Measurements from ENCODE around the gene ZDHHC11.
"Not testable (repeated sequence)": the region's sequence is repeated elsewhere in the genome, so short reads cannot be mapped to it uniquely, and the experiment has no call there.

Gene ZDHHC11

GRCh38 chr5:854217-854616 is 3.4 kb upstream of the ZDHHC11 start:
- no peaks in the 10 kb centered on the region for H3K36me3 ChIP-seq (replicated peaks; ENCODE audit: low read depth, low read length)
- no peak overlapping the region for H3K4me3 ChIP-seq (ENCODE audit: low read length)
- no peaks in the 10 kb centered on the region for H3K9me3 ChIP-seq (ENCODE audit: insufficient read depth, low read length)
- no peak overlapping the region for H2AFZ ChIP-seq (ENCODE audit: low read depth, low read length)
- H3K4me2 ChIP-seq (ENCODE audit: low read length): no peak overlapping the region
- H4K20me1 ChIP-seq (ENCODE audit: insufficient read depth, low read length): no peaks in the 10 kb centered on the region
- no peak overlapping the region for H3K9ac ChIP-seq (ENCODE audit: low read length)
- TF ChIP-seq CTCF (IDR thresholded peaks at IDR 0.05; ENCODE audit: low read depth, low read length) (no peak), EZH2phosphoT487 (IDR thresholded peaks at IDR 0.05; ENCODE audit: low read depth) (no peak)
- no peaks in the 10 kb centered on the region for H3K79me2 ChIP-seq (ENCODE audit: low read length)
- H3K27me3 ChIP-seq (ENCODE audit: low read depth, low read length): no peaks in the 10 kb centered on the region
- H3K27ac ChIP-seq (ENCODE audit: low read length): no peak overlapping the region
- no peaks in the 10 kb centered on the region for H3K4me1 ChIP-seq (ENCODE audit: low read length)

GRCh38 chr5:853416-854090 is 2.8 kb upstream of the ZDHHC11 start:
- H2AFZ ChIP-seq (ENCODE audit: low read depth, low read length); H3K36me3 ChIP-seq (replicated peaks; ENCODE audit: low read depth, low read length); H3K79me2 ChIP-seq (ENCODE audit: low read length); H3K9ac ChIP-seq (ENCODE audit: low read length); H3K9me3 ChIP-seq (ENCODE audit: insufficient read depth, low read length); H3K4me1 ChIP-seq (ENCODE audit: low read length); H4K20me1 ChIP-seq (ENCODE audit: insufficient read depth, low read length); H3K27ac ChIP-seq (ENCODE audit: low read length); H3K4me3 ChIP-seq (ENCODE audit: low read length); H3K27me3 ChIP-seq (ENCODE audit: low read depth, low read length); H3K4me2 ChIP-seq (ENCODE audit: low read length): not testable (repeated sequence)

GRCh38 chr5:852431-853401 is 1.9 kb upstream of the ZDHHC11 start:
- no peak overlapping the region for H3K9ac ChIP-seq (ENCODE audit: low read length)
- H3K4me3 ChIP-seq (ENCODE audit: low read length): no peak overlapping the region
- no peaks in the 10 kb centered on the region for H3K9me3 ChIP-seq (ENCODE audit: insufficient read depth, low read length)
- H3K27ac ChIP-seq (ENCODE audit: low read length): no peak overlapping the region
- no peaks in the 10 kb centered on the region for H3K27me3 ChIP-seq (ENCODE audit: low read depth, low read length)
- no peak overlapping the region for H2AFZ ChIP-seq (ENCODE audit: low read depth, low read length)
- no peaks in the 10 kb centered on the region for H3K79me2 ChIP-seq (ENCODE audit: low read length)
- H3K4me2 ChIP-seq (ENCODE audit: low read length): no peak overlapping the region
- no peaks in the 10 kb centered on the region for H4K20me1 ChIP-seq (ENCODE audit: insufficient read depth, low read length)
- H3K4me1 ChIP-seq (ENCODE audit: low read length): no peaks in the 10 kb centered on the region
- H3K36me3 ChIP-seq (replicated peaks; ENCODE audit: low read depth, low read length): no peaks in the 10 kb centered on the region
- TF ChIP-seq EZH2phosphoT487 (IDR thresholded peaks at IDR 0.05; ENCODE audit: low read depth) (no peak), CTCF (IDR thresholded peaks at IDR 0.05; ENCODE audit: low read depth, low read length) (no peak)

- Histone ChIP-seq H4K20me1 (ENCODE audit: insufficient read depth, low read length) (no peaks in the 10 kb centered on the region), H3K27ac (ENCODE audit: low read length) (no peak overlapping the region), H3K4me2 (ENCODE audit: low read length) (no peak overlapping the region), H3K27me3 (ENCODE audit: low read depth, low read length) (no peaks in the 10 kb centered on the region), H3K9ac (ENCODE audit: low read length) (no peak overlapping the region), H3K4me3 (ENCODE audit: low read length) (no peak overlapping the region), H3K4me1 (ENCODE audit: low read length) (no peaks in the 10 kb centered on the region), H3K9me3 (ENCODE audit: insufficient read depth, low read length) (no peaks in the 10 kb centered on the region), H3K79me2 (ENCODE audit: low read length) (no peaks in the 10 kb centered on the region), H3K36me3 (replicated peaks; ENCODE audit: low read depth, low read length) (no peaks in the 10 kb centered on the region), H2AFZ (ENCODE audit: low read depth, low read length) (no peak overlapping the region)
- TF ChIP-seq EZH2phosphoT487 (IDR thresholded peaks at IDR 0.05; ENCODE audit: low read depth) (no peak), CTCF (IDR thresholded peaks at IDR 0.05; ENCODE audit: low read depth, low read length) (no peak)
Observed at GRCh38 chr5:852018-852417, 1.2 kb upstream of the ZDHHC11 start.

All from OCI-LY3 (cell line).